ENCODE data around the gene RNF208.

DNA sequence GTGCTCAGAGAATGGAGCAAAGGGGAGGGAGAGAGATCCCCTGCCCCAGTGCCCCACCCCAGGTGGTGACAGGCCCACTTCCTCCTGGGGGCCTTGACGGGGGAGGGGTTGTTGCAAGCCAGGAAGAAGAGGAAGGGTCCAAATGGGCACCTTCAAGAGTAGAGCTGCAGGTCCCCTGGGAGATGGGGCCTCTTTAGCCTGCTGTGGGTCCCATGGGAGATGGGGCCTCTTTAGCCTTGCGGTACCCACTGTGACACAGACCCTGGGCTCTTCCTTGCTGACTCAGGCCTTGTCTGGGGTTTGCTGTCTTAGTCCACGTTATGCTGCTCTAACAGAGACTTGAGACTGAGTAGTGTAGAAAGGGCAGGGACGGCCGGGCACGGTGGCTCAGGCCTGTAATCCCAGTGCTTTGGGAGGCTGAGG is 45.9 kb upstream of the RNF208 start:
- TF ChIP-seq CTCF (IDR thresholded peaks at IDR 0.05; ENCODE audit: low read depth, low read length, missing input control), result no peak
- TF ChIP-seq RAD21 (IDR thresholded peaks at IDR 0.05), result no peak
- TF ChIP-seq, protein P1, sequence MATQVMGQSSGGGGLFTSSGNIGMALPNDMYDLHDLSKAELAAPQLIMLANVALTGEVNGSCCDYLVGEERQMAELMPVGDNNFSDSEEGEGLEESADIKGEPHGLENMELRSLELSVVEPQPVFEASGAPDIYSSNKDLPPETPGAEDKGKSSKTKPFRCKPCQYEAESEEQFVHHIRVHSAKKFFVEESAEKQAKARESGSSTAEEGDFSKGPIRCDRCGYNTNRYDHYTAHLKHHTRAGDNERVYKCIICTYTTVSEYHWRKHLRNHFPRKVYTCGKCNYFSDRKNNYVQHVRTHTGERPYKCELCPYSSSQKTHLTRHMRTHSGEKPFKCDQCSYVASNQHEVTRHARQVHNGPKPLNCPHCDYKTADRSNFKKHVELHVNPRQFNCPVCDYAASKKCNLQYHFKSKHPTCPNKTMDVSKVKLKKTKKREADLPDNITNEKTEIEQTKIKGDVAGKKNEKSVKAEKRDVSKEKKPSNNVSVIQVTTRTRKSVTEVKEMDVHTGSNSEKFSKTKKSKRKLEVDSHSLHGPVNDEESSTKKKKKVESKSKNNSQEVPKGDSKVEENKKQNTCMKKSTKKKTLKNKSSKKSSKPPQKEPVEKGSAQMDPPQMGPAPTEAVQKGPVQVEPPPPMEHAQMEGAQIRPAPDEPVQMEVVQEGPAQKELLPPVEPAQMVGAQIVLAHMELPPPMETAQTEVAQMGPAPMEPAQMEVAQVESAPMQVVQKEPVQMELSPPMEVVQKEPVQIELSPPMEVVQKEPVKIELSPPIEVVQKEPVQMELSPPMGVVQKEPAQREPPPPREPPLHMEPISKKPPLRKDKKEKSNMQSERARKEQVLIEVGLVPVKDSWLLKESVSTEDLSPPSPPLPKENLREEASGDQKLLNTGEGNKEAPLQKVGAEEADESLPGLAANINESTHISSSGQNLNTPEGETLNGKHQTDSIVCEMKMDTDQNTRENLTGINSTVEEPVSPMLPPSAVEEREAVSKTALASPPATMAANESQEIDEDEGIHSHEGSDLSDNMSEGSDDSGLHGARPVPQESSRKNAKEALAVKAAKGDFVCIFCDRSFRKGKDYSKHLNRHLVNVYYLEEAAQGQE (IDR thresholded peaks at IDR 0.05), result no peak
- TF ChIP-seq TAF1 (conservative IDR thresholded peaks at IDR 0.05), result no peak
